ENCODE results near the gene GALNT7. TPM values are rescaled to one million over a fixed set of nuclear protein-coding genes. Genes with fewer than 3 reads are reported as not detected.

GALNT7 gene
- total RNA-seq, 4 donors from 2014 or later: 31.4 to 124 (median 105) TPM

GRCh38 chr4:173252024-173252935 lies 83.7 kb downstream of the GALNT7 start:
- H3K36me3 ChIP-seq: no peaks in the 10 kb centered on the region
- H3K27ac ChIP-seq: no peak overlapping the region
- peak; percentile 46 for DNase-seq
- H3K27me3 ChIP-seq: no peaks in the 10 kb centered on the region
- intact Hi-C loops (cut with DNase I; ENCODE audit: low total_unique reads) (no loop called here), in situ Hi-C loops (cut with MboI; ENCODE audit: low pct_ligation_motif_present in 1 of 4, low pct_unique_long_range_greater_than_20kb in 1 of 4, low sequenced_read_pairs in 3 of 4) (loop anchor here in 2 of 4 donors (10.0 to 25.0 kb wide), 2 partner anchors 227 to 240 kb away; no protein-coding TSS in a partner anchor)
- H3K4me1 ChIP-seq: peaks cover 0 to 9% (median 5%) of the 10 kb centered on the region in 4 donors
- H3K9me3 ChIP-seq: no peaks in the 10 kb centered on the region
- 50 to 57% methylated on average over 5 to 6 of the region's 6 CpGs for WGBS, 2 donors (ENCODE audit: low coverage in 1 of 2)
- no peak overlapping the region for H3K4me3 ChIP-seq
- TF ChIP-seq, protein P1, sequence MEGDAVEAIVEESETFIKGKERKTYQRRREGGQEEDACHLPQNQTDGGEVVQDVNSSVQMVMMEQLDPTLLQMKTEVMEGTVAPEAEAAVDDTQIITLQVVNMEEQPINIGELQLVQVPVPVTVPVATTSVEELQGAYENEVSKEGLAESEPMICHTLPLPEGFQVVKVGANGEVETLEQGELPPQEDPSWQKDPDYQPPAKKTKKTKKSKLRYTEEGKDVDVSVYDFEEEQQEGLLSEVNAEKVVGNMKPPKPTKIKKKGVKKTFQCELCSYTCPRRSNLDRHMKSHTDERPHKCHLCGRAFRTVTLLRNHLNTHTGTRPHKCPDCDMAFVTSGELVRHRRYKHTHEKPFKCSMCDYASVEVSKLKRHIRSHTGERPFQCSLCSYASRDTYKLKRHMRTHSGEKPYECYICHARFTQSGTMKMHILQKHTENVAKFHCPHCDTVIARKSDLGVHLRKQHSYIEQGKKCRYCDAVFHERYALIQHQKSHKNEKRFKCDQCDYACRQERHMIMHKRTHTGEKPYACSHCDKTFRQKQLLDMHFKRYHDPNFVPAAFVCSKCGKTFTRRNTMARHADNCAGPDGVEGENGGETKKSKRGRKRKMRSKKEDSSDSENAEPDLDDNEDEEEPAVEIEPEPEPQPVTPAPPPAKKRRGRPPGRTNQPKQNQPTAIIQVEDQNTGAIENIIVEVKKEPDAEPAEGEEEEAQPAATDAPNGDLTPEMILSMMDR (IDR thresholded peaks at IDR 0.05): no peak
- TF ChIP-seq POLR2AphosphoS5 (IDR thresholded peaks at IDR 0.05) (peak in 2 of 3 donors; percentile 71 to 72), EP300 (IDR thresholded peaks at IDR 0.05; ENCODE audit: low read depth) (no peak), POLR2A (IDR thresholded peaks at IDR 0.05) (no peak)

DNA sequence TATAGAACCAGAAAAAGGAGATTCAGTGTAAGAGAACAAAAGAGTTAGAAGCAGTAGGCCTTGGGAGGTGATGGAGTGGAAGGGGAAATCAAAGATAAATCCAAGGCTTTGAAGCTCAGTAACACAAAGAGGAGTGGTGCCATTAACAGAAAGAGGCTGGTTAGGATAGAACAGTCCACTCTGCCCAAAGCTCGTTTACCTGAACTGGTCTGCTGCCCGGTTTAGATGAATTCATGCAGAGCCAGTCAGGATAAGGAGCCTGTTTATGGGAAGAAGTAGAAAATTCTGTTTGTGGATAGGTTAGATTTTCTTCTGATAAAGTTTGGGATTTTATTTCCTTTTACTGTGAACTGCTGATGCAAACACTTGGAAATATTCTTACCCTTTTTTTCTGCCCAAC lies 85.0 kb downstream of the GALNT7 start:
- no peak overlapping the region for H3K27ac ChIP-seq
- no peak for DNase-seq
- peaks cover 0 to 13% (median 5%) of the 10 kb centered on the region in 4 donors for H3K4me1 ChIP-seq
- in situ Hi-C loops (cut with MboI; ENCODE audit: low pct_ligation_motif_present in 1 of 4, low pct_unique_long_range_greater_than_20kb in 1 of 4, low sequenced_read_pairs in 3 of 4) (loop anchor here in 2 of 4 donors (10.0 to 25.0 kb wide), 2 partner anchors 229 to 241 kb away; no protein-coding TSS in a partner anchor), intact Hi-C loops (cut with DNase I; ENCODE audit: low total_unique reads) (no loop called here)
- H3K36me3 ChIP-seq: no peaks in the 10 kb centered on the region
- no peak overlapping the region for H3K4me3 ChIP-seq
- no peaks in the 10 kb centered on the region for H3K9me3 ChIP-seq
- TF ChIP-seq POLR2AphosphoS5 (IDR thresholded peaks at IDR 0.05): no peak
- TF ChIP-seq, protein P1 (IDR thresholded peaks at IDR 0.05): no peak
- no peak for TF ChIP-seq EP300 (IDR thresholded peaks at IDR 0.05; ENCODE audit: low read depth)
- no peak for TF ChIP-seq POLR2A (IDR thresholded peaks at IDR 0.05)
- 89 to 92% methylated on average over 2 of the region's 2 CpGs for WGBS, 2 donors (ENCODE audit: low coverage in 1 of 2)
- H3K27me3 ChIP-seq: no peaks in the 10 kb centered on the region

DNA sequence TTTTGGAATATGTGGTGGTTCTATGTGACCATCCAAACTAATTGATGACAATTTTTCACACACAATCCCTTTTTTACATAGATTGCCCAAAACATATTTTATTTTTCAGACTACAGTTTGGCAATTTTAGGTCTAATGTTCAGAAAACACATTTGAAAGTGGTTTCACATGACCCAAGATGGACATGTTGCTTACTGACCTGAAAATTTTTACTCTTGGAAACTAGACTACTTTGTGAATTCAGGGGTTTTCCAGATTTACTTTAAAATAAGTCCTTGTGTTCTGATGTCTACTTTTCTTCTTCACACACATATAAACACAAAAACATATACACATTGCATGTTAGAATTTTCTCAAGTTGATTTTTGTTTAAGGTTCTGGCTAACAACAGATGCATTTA lies 86.0 kb downstream of the GALNT7 start:
- H3K27ac ChIP-seq: no peak overlapping the region
- TF ChIP-seq POLR2AphosphoS5 (IDR thresholded peaks at IDR 0.05): no peak
- TF ChIP-seq EP300 (IDR thresholded peaks at IDR 0.05; ENCODE audit: low read depth): no peak
- TF ChIP-seq, protein P1 (IDR thresholded peaks at IDR 0.05): no peak
- TF ChIP-seq POLR2A (IDR thresholded peaks at IDR 0.05): no peak
- intact Hi-C loops (cut with DNase I; ENCODE audit: low total_unique reads): loop anchor here (5.0 kb wide), 1 partner anchor 232 kb away; no protein-coding TSS in a partner anchor
- H3K4me1 ChIP-seq: peaks cover 0 to 13% (median 5%) of the 10 kb centered on the region in 4 donors
- in situ Hi-C loops (cut with MboI; ENCODE audit: low pct_ligation_motif_present in 1 of 4, low pct_unique_long_range_greater_than_20kb in 1 of 4, low sequenced_read_pairs in 3 of 4): loop anchor here (5.0 to 25.0 kb wide), 4 partner anchors 227 to 242 kb away; no protein-coding TSS in a partner anchor
- no peak overlapping the region for H3K4me3 ChIP-seq
- no peaks in the 10 kb centered on the region for H3K9me3 ChIP-seq
- no peak for DNase-seq
- H3K27me3 ChIP-seq: no peaks in the 10 kb centered on the region
- H3K36me3 ChIP-seq: no peaks in the 10 kb centered on the region

GRCh38 chr4:173256825-173257224 lies 88.2 kb downstream of the GALNT7 start:
- H3K27ac ChIP-seq: no peak overlapping the region
- in situ Hi-C loops (cut with MboI; ENCODE audit: low pct_ligation_motif_present in 1 of 4, low pct_unique_long_range_greater_than_20kb in 1 of 4, low sequenced_read_pairs in 3 of 4) (loop anchor here (5.0 to 25.0 kb wide), 4 partner anchors 230 to 245 kb away; no protein-coding TSS in a partner anchor), intact Hi-C loops (cut with DNase I; ENCODE audit: low total_unique reads) (loop anchor here (5.0 kb wide), 1 partner anchor 235 kb away; no protein-coding TSS in a partner anchor)
- H3K36me3 ChIP-seq: no peaks in the 10 kb centered on the region
- no peak for DNase-seq
- no peak overlapping the region for H3K4me3 ChIP-seq
- 61 to 82% methylated on average over 3 of the region's 3 CpGs for WGBS, 2 donors (ENCODE audit: low coverage in 1 of 2)
- no peak for TF ChIP-seq EP300 (IDR thresholded peaks at IDR 0.05; ENCODE audit: low read depth)
- no peak for TF ChIP-seq POLR2A (IDR thresholded peaks at IDR 0.05)
- no peak for TF ChIP-seq POLR2AphosphoS5 (IDR thresholded peaks at IDR 0.05)
- no peaks in the 10 kb centered on the region for H3K27me3 ChIP-seq
- peaks cover 0 to 9% (median 4%) of the 10 kb centered on the region in 4 donors for H3K4me1 ChIP-seq
- no peaks in the 10 kb centered on the region for H3K9me3 ChIP-seq
